Diencephalon (tissue), 1 donor: Measurements from ENCODE around the gene DLG1. TPM values are rescaled to one million over a fixed set of nuclear protein-coding genes. Genes with fewer than 3 reads are reported as not detected.

Source experiments
- small RNA-seq: library from RNA; depleted of rRNA; stranded (forward); fragments of <200 nt; gene quantifications from one replicate; pipeline ENCODE3, GENCODE V24; 2014
- total RNA-seq: library from RNA; depleted of rRNA; stranded (reverse); fragments of >200 nt; gene quantifications from one replicate; pipeline ENCODE4 v1.2.3, GENCODE V29; 2014

The DLG1 gene
- total RNA-seq = 105 TPM

DNA sequence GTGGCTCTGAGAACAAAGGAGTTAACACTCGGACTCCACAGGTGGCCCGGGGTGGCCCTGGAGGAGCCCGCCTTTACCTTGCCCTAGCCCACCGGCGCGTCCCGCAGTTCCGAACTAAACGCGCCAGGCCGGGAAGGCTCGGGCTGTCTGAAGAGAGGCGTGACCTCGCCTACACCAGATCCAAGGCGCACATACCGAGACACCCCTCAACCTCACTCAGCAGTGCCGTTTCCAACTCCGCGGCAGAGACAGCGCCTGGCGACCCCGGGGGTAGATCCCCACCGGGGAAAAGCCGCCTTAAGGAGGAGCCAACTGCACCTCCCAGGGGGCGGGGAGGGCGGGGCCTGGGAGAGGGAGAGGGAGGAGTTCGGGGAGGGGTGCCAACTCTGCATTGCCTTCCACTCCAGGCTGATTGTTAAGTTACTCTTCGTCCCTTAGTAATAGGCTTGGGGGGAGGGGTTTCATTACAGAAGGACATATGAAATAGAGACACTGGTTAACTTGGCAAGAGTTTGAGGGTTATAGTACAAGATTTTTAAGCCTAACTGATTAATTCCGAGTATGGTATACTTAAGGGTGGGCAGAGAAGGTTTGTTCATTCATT lies at the start of gene DLG1:
Gene DLG1 (minus strand): TSS at position 272 of the 604 bp plus-strand sequence. CDS start 1,408 bp downstream, outside the sequence.

DNA sequence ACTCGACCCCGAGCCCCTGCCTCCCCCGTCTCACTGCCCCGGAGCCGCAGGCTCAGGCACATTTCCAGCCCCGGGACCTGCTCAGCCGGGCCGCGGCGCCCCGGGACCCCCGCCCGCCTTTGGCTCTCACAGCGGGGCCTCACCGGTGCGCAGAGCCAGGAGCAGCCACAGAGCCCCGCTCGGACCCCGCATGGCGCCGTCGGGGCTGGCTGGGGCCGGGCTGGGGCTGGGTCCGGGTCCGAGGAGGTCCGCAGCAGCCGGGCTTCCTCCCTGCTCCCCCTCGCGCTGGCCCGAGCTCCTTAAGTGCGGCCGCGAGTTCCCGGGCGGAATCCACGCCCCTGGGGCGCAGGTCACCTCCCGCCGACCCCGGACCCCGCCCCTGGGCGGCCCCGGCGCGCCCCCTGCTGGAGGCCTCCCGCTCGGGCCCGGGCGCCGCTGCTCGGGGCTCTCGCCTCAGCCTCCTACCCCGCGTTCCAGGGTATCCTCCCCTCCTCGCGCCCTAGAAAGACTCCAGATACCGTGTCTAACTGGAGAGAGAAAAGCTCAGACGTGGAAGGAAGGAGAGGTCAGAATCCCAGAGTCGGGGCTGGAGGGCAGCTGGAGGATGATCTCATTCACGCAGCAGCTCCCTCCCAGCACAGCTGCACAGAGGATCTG lies 268.8 kb downstream of the DLG1 start, which contains the start of gene MELTF:
Gene MELTF (minus strand): TSS at position 307 of the 657 bp plus-strand sequence. CDS start 115 bp downstream, at position 192.

Small RNA genes lying within 50 kb of the gene (small RNA-seq; reads per million reads assigned to genes)
- not detected for gene MIR4797
